Measurements from ENCODE around the gene LUC7L. TPM values are rescaled to one million over a fixed set of nuclear protein-coding genes. Genes with fewer than 3 reads are reported as not detected.

Gene LUC7L
- total RNA-seq, 2 experiments from 2014 or later: 94.8 to 98.4 TPM

DNA sequence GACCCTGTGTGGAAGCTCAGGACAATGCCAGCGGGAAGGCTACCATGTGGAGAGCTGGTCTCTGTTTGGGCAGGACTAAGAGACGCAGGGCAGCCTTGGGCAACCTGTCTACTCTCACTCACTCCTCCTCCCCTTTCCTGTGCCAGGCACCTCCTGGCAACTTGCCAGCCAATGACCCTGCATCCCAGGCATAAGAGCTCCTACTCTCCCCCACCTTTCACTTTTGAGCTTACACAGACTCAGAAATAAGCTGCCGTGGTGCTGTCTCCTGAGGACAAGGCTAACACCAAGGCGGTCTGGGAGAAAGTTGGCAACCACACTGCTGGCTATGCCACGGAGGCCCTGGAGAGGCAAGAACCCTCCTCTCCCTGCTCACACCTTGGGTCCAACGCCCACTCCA is 60.8 kb downstream of the LUC7L start:
- TF ChIP-seq, protein P1, sequence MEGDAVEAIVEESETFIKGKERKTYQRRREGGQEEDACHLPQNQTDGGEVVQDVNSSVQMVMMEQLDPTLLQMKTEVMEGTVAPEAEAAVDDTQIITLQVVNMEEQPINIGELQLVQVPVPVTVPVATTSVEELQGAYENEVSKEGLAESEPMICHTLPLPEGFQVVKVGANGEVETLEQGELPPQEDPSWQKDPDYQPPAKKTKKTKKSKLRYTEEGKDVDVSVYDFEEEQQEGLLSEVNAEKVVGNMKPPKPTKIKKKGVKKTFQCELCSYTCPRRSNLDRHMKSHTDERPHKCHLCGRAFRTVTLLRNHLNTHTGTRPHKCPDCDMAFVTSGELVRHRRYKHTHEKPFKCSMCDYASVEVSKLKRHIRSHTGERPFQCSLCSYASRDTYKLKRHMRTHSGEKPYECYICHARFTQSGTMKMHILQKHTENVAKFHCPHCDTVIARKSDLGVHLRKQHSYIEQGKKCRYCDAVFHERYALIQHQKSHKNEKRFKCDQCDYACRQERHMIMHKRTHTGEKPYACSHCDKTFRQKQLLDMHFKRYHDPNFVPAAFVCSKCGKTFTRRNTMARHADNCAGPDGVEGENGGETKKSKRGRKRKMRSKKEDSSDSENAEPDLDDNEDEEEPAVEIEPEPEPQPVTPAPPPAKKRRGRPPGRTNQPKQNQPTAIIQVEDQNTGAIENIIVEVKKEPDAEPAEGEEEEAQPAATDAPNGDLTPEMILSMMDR (IDR thresholded peaks at IDR 0.05): no peak
- H3K9me3 ChIP-seq (ENCODE audit: control insufficient read depth in 1 of 2, insufficient read depth in 1 of 2, low read length in 2 of 2): peaks cover 0 to 13% of the 10 kb centered on the region in 2 experiments
- H3K36me3 ChIP-seq (ENCODE audit: insufficient read depth, low read length): no peaks in the 10 kb centered on the region
- H3K27ac ChIP-seq (ENCODE audit: low read depth in 1 of 2, low read length in 2 of 2): no peak overlapping the region
- Mint-ChIP-seq H3K36me3 (ENCODE audit: low read depth) (no peaks in the 10 kb centered on the region), H3K4me1 (ENCODE audit: low read depth) (no peaks in the 10 kb centered on the region), H3K4me3 (peak overlapping the region; percentile 49), H3K27me3 (peaks cover 66% of the 10 kb centered on the region), H3K27ac (no peak overlapping the region), H3K9me3 (no peaks in the 10 kb centered on the region)
- ATAC-seq (ENCODE audit: poor library complexity) (no peak), DNase-seq (no peak)
- ChIA-PET POLR2A (no interaction called here), CTCF (no interaction called here)
- H3K4me3 ChIP-seq (ENCODE audit: low read length): no peak overlapping the region
- H3K27me3 ChIP-seq (ENCODE audit: control insufficient read depth in 1 of 2, insufficient read depth in 2 of 2, low read length in 2 of 2): peaks cover 51 to 54% of the 10 kb centered on the region in 2 experiments
- intact Hi-C loops (cut with DNase I, micrococcal nuclease): no loop called here
- peaks cover 27% of the 10 kb centered on the region for H3K4me1 ChIP-seq (ENCODE audit: insufficient read depth, low read length)

DNA sequence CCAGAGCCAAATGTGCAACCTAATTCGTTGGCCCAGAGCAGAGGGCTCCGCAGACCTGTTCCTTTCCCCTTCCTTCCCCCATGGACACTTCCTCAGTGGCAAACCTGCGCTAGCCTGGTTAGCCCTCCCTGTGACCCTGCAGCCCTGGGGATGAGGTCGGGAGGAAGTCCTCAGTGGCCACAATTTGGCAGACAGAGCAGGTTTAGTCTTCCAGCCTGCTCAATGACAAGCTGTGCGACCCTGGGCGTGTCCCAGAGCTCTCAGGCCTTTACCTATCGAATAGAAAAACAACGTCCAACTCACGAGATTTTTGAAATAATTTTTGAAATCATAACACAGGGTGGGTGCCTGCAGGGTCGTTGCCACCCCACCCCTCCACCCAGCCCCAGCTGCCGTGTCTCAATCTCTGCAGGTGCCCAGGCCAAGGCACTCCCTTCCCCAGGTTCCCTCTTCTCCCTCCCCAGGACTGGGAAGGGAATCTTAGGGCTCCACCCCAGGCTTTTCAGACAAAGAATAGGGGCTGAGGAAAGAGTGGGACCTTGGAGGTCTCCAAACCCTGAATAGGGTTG is 62.0 kb downstream of the LUC7L start:
- intact Hi-C loops (cut with DNase I, micrococcal nuclease): no loop called here
- Histone ChIP-seq H3K36me3 (ENCODE audit: insufficient read depth, low read length) (no peaks in the 10 kb centered on the region), H3K4me1 (ENCODE audit: insufficient read depth, low read length) (peaks cover 23% of the 10 kb centered on the region), H3K27me3 (ENCODE audit: control insufficient read depth in 1 of 2, insufficient read depth in 2 of 2, low read length in 2 of 2) (peaks cover 55 to 65% of the 10 kb centered on the region in 2 experiments), H3K4me3 (ENCODE audit: low read length) (no peak overlapping the region), H3K27ac (ENCODE audit: low read depth in 1 of 2, low read length in 2 of 2) (no peak overlapping the region), H3K9me3 (ENCODE audit: control insufficient read depth in 1 of 2, insufficient read depth in 1 of 2, low read length in 2 of 2) (peaks cover 0 to 13% of the 10 kb centered on the region in 2 experiments)
- ChIA-PET CTCF (no interaction called here), POLR2A (no interaction called here)
- no peaks in the 10 kb centered on the region for H3K36me3 Mint-ChIP-seq (ENCODE audit: low read depth)
- H3K9me3 Mint-ChIP-seq: no peaks in the 10 kb centered on the region
- ATAC-seq (ENCODE audit: poor library complexity): no peak
- no peak overlapping the region for H3K27ac Mint-ChIP-seq
- H3K27me3 Mint-ChIP-seq: peaks cover 71% of the 10 kb centered on the region
- no peak for DNase-seq
- H3K4me3 Mint-ChIP-seq: peak overlapping the region; percentile 15
- TF ChIP-seq, protein P1 (IDR thresholded peaks at IDR 0.05): no peak
- peaks cover 2% of the 10 kb centered on the region for H3K4me1 Mint-ChIP-seq (ENCODE audit: low read depth)

DNA sequence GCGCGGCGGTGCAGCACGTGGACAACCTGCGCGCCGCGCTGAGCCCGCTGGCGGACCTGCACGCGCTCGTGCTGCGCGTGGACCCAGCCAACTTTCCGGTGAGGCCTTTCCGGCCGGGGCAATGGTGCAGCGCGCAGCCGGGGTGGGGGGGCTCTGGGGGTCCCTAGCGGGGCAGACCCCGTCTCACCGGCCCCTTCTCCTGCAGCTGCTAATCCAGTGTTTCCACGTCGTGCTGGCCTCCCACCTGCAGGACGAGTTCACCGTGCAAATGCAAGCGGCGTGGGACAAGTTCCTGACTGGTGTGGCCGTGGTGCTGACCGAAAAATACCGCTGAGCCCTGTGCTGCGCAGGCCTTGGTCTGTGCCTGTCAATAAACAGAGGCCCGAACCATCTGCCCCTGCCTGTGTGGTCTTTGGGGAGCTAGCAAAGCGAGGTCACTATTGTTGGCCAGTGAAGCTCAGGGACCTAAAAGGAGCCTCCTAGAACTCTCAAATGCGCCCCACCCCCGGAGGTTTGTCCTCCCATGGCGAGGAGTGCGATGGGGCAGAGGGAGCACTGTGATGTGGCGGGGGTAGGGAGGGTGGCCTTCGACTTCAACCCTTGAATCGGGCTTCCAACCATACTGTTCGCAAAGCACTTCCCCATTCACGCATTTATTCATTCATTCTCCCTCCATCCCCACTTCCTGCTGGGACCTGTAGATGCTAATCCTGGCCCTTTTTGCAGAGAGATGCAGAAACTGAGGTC is 62.7 kb downstream of the LUC7L start:
- Mint-ChIP-seq H3K9me3 (no peaks in the 10 kb centered on the region), H3K27ac (no peak overlapping the region), H3K27me3 (peaks cover 70% of the 10 kb centered on the region), H3K4me1 (ENCODE audit: low read depth) (peaks cover 4% of the 10 kb centered on the region), H3K36me3 (ENCODE audit: low read depth) (no peaks in the 10 kb centered on the region), H3K4me3 (no peak overlapping the region)
- CTCF ChIA-PET: no interaction called here
- H3K27ac ChIP-seq (ENCODE audit: low read depth in 1 of 2, low read length in 2 of 2): no peak overlapping the region
- no peak overlapping the region for H3K4me3 ChIP-seq (ENCODE audit: low read length)
- TF ChIP-seq, protein P1 (IDR thresholded peaks at IDR 0.05): no peak
- intact Hi-C loops (cut with DNase I, micrococcal nuclease): no loop called here
- peak; percentile 46 for ATAC-seq (ENCODE audit: poor library complexity)
- H3K4me1 ChIP-seq (ENCODE audit: insufficient read depth, low read length): peaks cover 23% of the 10 kb centered on the region
- peaks cover 0 to 13% of the 10 kb centered on the region in 2 experiments for H3K9me3 ChIP-seq (ENCODE audit: control insufficient read depth in 1 of 2, insufficient read depth in 1 of 2, low read length in 2 of 2)
- DNase-seq: peak in 2 of 14 experiments; percentile 48 to 54
- H3K27me3 ChIP-seq (ENCODE audit: control insufficient read depth in 1 of 2, insufficient read depth in 2 of 2, low read length in 2 of 2): peaks cover 52 to 61% of the 10 kb centered on the region in 2 experiments
- POLR2A ChIA-PET: no interaction called here
- H3K36me3 ChIP-seq (ENCODE audit: insufficient read depth, low read length): no peaks in the 10 kb centered on the region

Measured in CD4-positive, alpha-beta T cell (primary cell).